GM18861 (cell line): ENCODE measurements around the gene KCNB1.
"Not testable (repeated sequence)": the region's sequence is repeated elsewhere in the genome, so short reads cannot be mapped to it uniquely, and the experiment has no call there.

Experiments used
- ATAC-seq: cut with Tn5 transposase; IDR thresholded peaks from one replicate; pipeline ENCODE4 v1.9.1; 2021; ENCODE audit not compliant: unreplicated experiment

The KCNB1 gene

DNA sequence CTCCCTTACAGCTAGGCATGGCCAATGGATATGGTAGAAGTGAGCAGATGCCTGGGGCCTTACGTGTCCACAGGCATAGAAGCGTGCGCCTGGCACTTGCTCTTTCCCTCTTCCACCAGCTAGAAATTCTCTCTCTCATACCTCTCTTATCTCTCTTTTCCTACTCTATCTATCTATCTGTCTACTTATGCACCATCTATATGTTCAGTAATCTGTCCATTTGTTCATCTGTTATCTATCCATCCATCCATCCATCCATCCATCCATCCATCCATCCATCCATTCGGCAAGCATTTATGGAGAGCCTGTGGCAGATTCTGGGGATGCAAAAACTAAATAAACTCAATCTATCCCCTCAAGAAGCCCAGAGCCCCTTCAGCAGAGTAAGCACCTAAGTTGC is 70.2 kb downstream of the KCNB1 start:
- ATAC-seq: no peak

DNA sequence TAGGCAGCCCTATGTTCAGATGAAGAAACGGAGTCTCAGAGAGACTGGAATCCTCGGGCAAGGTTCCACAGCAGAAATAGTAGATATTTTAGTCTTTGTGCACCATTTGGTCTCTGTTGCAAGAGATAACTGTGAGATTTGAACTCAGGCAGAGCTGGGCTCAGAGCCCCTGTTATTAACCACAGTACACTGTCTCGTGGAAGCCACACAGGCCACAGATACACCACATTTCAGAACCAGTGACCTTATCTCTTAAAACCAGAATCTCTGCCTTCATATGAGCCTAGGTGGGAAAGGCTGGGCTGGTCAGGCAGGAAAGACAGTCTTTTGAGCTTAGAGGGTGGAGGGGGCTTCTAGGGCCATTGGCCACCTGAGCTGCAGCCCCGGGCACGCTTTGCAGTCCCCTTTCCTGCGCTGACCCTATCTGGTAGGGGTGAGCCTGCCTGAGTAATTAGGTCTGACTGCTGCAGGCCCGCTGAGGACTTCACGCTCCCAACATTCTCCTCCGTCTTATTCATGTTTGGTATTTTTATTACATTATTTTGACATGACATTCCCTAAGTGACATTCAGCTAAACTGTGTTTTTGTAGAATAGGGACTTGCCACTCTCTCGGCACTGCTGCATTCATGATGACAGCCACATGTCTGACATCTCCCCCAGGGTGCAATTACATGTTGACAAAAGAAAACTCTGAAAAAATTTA is 71.1 kb downstream of the KCNB1 start:
- no peak for ATAC-seq

DNA sequence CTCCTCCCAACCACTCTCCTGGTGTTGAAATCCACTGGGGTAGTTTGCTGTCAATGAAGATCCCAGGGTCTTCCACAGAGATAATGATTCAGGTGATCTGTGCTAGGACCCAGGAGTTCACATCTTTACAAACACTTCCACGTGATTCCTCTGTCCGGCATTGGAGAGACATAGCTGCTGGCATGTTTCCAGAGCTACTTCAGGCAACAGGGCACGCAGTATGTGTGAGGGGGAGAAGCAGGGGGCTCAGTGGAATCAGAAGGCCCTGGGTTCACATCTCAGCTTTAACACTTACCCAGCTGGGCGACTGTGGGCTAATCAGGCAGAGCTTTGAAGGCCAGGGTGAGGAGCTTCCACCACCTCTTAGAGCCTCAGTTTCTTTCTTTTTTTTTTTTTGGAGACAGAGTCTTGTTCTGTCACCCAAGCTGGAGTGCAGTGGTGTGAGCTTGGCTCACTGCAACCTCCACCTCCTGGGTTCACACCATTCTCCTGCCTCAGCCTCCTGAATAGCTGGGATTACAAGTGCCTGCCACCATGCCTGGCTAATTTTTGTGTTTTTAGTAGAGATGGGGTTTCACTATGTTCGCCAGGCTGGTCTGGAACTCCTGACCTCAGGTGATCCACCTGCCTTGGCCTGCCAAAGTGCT is 72.4 kb downstream of the KCNB1 start:
- ATAC-seq: not testable (repeated sequence)

DNA sequence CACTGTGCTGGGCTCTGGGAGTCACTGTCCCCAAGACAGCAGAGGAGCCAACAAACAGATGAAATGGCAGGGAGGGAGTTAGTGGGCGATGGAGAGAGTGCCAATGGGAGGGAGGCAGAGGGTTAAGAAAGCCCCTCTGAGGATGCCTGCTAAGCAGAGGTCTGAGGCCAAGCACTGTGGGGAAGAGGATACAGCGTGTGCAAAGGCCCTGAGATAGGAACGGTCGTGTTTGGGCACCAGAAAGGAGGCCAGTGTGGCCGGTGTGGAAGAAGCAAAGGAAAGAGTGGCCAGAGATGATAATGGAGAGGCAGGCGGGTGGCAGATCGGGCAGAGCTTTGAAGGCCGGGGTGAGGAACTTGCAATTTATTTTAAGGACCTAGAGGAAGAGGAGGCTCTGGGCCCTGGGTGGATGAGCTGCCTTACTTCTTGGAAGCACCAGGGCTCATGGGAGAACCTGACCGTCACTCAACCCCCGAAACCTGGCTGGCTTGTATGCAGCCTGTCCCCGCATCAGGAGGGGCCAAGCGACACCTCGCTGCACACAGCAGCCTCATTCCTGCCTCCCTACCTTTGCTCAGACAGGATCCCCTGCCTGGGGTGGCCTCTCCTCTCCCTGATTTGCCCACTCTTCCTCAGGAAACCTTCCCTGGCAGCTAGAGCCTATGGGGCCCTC is 73.0 kb downstream of the KCNB1 start:
- no peak for ATAC-seq

DNA sequence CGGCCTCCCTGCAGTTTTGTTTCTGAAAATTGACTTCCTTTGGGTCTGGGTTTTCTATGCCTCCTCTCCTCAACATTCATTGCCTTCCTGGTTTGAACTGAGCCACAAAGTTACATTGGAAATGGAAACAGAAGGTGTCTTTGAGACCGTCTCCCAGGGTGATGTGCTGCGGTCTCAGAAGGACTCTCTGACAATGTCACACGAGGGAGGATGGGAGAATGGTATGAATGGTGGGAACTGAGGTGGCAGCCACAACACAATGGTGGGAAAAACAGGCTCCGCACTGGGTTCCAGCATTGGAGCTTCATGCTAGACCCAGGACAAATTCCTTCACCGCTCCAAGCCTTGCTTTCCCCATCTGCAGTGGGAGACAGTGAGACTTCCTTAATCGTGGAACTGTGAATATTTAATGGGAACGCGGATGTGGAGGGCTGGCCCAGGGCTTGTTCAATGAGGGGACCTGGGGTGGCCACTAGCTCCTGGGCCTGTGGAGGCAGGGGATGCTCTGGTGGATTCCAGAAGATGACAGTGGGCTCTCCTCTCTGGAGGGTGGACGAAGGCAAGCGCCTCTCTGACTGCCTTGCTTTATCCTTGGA is 73.9 kb downstream of the KCNB1 start:
- no peak for ATAC-seq

DNA sequence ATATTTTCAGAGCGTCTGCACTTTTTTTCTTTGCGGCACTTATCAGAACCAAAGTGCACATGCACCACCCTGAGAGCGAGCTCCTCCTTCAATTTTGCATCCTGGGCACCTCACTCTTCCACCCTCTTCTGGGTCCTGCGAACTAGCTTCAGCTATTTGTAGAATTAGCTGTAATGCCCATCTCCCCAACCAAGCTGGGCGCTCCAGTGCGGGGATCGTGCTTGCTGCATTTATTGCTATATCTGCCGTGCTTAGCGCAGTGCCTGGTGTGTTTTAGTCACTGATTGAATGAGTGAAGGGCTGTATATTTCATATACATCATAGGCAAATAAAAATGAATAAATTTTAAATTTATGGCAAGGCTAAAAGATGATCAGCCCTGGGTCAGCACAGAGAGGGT is 75.8 kb downstream of the KCNB1 start:
- no peak for ATAC-seq

DNA sequence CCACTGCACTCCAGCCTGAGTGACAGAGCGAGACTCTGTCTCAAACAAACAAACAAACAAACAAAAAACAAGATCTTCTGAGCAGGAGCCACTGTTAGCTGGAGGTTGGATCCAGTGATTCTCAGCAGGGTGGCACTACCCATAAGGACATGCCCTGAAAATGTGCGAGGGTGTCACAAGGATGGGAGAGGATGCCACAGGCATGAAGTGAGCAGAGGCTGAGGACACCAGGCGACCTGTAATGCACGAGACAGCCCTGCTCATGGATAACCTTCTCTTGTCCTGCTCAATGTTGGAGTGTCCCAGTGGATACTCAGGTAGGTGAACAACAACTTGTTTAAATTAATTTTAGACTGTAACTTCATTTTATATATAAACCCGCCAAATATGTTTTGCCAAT is 76.8 kb downstream of the KCNB1 start:
- no peak for ATAC-seq

DNA sequence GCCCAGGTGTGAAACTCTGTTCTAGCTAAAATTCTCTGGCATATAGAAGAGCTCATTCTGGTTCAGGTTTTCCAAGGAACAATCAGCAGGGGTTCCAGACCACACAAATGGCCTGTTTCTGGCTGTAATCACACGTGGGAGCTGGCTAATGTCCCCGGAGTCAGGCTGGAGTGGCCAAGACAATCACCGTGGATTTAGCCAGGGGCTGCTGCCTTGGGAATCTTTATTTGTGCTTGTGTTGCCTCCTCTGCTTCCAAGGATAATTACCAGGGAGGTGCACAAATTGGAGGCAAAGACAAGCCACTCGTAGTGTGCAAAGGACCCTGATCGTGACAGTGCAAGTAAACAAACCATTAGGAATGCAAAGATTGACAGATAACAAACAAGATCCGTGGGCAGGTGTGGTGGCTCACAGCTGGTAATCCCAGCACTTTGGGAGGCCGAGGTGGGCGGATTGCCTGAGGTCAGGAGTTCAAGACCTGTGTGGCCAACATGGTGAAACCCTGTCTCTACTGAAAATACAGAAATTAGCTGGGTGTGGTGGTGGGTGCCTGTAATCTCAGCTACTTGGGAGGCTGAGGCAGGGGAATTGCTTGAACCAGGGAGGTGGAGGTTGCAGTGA is 77.3 kb downstream of the KCNB1 start:
- no peak for ATAC-seq

DNA sequence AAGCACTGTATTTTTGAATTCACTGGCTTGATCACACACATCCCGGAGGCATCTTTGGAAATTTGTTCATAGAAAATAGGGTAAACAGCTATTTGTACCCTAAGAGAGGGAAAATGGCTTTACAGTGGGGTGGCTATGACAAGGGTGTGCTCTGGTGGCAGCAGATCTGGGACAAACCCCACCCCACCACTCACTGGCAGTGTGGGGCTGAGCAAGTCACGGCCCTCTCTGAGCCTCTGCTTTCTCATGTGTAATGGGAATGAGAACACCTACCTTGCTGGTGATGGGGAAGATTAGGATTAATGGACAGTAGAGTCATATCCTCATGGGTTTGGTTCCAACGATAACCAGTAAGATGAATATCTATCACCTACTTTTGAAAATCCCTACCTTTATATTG is 78.0 kb downstream of the KCNB1 start:
- ATAC-seq: no peak

DNA sequence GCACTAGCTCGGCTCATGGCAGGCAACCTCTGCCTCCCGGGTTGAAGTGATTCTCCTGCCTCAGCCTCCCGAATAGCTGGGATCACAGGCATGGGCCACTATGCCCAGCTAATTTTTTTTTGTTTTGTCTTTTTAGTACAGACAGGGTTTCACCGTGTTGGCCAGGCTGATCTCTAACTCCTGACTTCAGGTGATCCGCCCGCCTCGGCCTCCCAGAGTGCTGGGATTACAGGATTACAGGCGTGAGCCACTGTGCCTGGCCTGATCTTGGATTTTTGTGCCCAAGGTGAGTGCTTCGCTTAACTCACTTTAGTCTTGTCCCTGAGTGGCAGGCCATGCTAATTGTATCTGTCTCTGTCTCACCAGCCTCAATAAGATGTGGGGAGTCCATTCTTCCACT is 78.6 kb downstream of the KCNB1 start:
- no peak for ATAC-seq

DNA sequence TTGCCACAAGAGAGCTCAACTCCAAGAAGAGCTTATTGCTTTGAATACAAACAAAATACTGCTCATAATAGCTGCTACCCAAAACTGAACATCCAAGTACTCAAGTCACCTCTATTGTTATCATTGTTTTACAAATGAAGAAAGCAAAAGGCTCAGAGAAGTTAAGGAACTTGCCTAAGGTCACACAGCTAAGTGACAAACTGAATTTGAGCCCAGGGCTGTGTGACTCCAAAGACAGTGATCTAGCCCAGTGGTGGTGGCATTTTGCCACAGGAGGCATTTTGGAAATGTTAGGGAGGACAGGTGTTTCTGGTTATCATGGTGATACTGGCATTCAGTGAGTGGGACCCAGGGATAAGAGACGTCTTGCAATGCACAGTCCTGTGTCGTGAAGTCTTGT is 79.5 kb downstream of the KCNB1 start:
- no peak for ATAC-seq

DNA sequence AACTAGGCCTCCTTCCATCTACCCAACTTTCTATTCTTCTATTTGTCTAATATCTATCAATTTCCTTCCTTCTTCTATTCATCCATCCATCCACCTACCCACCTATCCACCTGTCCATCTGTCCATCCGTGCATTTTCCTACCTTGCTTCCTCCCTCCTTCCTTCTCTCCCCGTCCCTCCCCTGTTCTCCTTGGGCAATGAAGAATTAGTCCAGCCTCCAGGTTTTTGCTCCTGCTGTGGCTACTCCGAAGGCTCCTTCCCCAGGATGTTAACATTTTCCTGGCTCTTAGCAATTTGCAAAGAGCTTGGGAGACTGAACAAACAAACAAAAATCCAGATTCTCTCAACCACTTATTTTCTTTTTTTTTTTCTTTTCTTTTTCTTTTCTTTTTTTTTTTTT is 81.6 kb downstream of the KCNB1 start:
- ATAC-seq: no peak

DNA sequence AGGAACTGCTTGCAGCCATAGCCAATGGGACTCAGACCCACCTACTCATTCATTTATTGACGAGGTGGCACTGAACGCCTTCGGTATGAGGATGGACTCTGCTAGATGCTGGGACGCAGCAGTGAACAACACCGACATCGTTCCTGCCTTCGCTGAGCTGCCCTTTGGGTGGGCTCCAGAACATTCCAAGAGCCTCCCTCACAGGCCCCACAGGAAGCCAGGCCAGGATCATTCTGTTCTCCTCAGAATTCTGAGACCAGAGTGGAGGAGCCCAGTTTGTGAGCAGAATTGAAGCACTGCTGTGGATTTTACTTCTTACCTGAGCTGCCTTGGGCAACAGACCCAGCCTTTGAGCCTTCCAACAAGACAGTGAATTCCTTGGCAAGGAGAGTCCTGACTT is 82.1 kb downstream of the KCNB1 start:
- ATAC-seq: no peak

DNA sequence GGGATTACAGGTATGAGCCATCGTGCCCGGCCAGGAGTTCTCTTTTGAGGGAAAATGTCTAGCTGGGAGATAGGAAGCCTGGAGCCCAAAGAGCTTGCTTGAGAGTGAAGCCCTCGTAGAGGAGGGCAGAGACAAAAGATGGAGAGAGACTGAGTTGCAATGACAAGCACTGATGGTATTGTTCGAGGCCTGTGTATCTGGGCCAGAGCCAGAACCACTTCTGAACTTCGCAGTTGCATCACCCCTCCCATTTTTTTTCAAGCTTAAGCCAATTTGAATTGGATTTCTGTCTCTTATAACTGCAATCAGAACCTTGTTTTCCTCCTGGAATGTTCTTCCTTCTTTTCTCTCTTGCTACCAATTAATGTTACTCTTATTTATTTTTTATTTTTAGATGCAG is 83.1 kb downstream of the KCNB1 start:
- no peak for ATAC-seq

DNA sequence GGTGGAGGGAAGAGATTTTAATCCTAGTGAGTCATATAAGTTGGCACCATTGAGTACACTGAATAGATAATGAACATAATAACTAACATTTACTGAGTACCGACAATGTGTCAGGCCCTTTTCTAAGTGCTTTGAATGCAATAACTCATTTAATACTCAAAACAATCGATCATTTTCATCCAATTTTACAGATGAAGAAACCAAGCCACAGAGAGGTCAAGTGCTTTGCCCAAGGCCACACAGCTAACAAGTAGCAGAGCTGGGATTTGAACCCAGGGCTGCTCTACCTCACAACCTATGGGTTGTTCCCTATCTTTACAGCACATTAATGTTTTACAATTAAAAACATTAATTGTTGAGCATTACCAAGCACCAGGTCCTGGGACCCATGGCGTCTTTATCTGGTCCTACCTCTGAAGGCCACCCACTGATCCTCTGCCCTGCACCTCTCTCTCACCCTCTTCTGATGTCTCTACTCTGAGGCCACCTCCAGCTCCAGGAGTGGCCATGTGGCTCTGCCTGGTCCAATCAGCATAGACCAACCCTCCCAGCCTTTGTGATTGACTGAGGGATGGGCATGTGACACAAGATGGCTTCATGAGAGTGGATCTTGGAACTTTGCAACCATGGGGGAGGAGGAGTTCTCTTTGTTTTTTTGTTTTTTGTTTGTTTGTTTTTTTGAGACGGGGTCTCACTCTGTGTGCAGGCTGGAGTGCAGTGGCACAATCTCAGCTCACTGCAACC is 83.9 kb downstream of the KCNB1 start:
- ATAC-seq: no peak

DNA sequence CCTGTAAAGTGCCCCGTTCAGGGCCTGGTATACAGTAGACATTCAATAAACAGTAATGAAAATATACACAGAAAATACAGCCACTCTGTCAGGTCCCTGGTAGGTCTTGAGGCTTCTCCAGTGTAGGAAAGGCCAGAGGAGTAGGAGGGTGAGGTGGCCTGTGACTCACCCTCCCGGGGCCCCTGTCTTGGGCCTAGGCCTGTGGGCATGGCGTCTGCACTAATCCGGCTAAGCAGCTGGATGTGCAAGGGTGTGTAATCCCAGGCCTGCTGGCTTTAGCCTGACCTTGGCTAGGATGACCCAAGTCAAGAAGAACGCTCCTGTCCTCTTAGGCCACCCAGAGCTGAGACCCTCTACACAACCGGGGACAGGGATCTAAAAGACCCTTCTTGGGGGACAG is 84.9 kb downstream of the KCNB1 start:
- no peak for ATAC-seq

DNA sequence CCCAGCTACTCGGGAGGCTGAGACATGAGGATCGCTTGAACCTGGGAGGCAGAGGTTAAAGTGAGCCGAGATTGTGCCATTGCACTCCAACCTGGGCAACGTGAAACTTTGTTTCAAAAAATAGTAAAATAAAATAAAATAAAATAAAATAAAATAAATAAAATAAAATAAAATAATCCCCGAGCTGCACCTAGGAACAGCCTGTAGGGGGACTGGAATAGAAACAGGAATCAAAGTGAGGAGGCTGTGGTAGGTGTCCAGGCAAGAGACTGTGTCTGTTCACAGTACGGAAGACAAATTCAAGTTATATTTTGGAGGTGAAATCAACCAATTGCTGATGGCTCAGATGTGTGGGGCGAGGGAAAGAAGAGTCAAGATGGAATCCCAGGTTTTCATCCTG is 86.2 kb downstream of the KCNB1 start:
- no peak for ATAC-seq

DNA sequence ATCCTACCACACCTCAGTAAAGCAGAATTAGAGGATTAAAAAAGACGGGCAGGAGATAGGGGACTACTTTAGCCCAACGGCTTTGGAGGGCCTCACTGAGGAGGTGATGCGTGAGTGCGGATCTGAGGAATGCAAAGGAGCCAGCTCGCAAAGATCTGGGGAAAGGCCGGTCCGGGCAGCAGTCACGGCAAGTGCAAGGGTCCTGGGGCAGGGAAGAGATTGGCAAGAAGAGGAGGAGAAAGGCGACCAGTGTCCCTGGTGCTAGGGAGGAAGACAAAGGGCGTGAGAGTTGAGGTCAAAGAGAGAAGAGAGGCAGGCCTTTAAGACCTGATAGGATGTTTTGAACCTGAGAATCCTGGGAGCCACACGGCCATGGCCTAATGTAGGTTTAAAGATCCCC is 86.8 kb downstream of the KCNB1 start:
- no peak for ATAC-seq

DNA sequence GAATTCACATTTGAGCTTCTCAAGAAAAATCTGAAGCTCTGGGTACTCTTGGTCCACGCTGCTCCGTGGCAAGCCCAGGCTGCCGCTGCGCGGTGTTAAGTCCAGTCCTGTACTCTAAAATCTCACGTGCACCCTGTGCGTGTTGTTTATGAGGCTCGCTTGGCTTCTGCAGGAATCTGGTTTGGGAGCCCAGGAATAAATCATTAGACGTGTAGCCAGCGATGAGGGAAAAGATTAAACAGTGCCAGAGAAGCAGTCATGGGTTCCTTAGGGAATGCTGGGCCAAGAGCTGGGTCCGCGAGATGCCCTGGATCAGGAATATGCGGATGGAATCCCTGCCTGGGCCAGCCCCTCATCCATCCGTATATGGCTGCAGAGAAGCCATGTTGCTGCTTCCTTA is 87.3 kb downstream of the KCNB1 start:
- ATAC-seq: no peak

DNA sequence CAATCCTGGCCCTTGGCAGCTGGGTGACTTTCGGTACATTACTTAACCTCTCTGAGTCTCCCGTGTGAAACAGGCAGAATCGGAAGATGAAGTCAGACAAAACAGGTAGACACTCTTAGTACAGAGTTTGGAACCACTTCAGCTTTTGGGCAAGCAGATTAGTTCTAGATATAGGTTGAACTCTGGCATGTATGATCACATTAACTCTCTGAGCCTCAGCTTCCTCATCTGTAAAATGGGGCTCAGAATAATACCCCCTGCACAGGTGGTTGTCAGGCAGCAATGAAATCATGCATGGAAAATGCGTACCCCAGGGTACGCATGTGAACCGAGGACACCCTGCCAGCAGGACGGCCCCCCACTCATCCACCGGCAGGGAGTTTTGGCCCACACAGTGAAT is 87.7 kb downstream of the KCNB1 start:
- ATAC-seq: no peak

DNA sequence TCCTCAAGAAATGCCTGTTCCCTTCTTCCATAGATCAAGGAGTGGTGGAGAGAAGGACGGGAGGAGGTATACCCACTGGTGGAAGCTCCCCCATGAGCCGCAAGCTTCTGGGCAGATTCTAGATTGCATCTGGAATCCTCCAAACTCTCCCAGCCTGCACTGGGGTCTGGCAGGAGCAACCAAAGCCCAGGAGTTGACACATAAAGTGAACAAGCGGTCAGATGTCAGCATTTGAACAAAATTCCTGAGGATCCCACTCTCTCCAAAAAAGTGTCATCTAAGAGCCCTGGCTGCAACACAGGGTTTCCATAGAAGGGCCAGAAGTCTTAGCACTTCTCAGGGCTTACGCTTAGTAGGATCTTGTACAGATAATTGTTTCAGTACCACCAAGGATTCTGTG is 88.2 kb downstream of the KCNB1 start:
- no peak for ATAC-seq
